ENCODE data around the gene SPINT2. TPM values are rescaled to one million over a fixed set of nuclear protein-coding genes. Genes with fewer than 3 reads are reported as not detected.
A peak's percentile ranks its signal among the peaks of the same experiment; 100 is the strongest.

The SPINT2 gene
- total and polyA plus RNA-seq, 2 of the 13 experiments (the other 11 are each of a cell fraction or from before 2014, with no cell fraction given) = 0.31 to 0.77 TPM

- TF ChIP-seq DZIP1 (CRISPR knock-in tag; IDR thresholded peaks at IDR 0.05) = no peak
- TF ChIP-seq FOXO4 (CRISPR knock-in tag; conservative IDR thresholded peaks at IDR 0.05) = no peak
- no peak for TF ChIP-seq ZNF225 (CRISPR knock-in tag; IDR thresholded peaks at IDR 0.05)
Observed at GRCh38 chr19:38245826-38246498, 18.4 kb upstream of the SPINT2 start (continued).

GRCh38 chr19:38247126-38247525 is 17.2 kb upstream of the SPINT2 start:
- in situ Hi-C loops (cut with HindIII; ENCODE audit: extremely low pct_ligation_motif_present, low pct_unique_long_range_greater_than_20kb) (no loop called here), intact Hi-C loops (cut with micrococcal nuclease; ENCODE audit: unreplicated experiment) (no loop called here)
- Histone ChIP-seq H3K27ac (ENCODE audit: extremely low read length, insufficient read depth, low read length) (no peak overlapping the region), H3K4me2 (ENCODE audit: low read depth, low read length) (no peak overlapping the region), H3K79me2 (ENCODE audit: insufficient read depth, low read length) (no peaks in the 10 kb centered on the region), H3K9me3 (ENCODE audit: low read length) (no peaks in the 10 kb centered on the region), H3K27me3 (ENCODE audit: control insufficient read depth in 1 of 2, insufficient read depth in 2 of 2, low read length in 2 of 2) (peaks cover 0 to 1% of the 10 kb centered on the region in 2 experiments; a peak in 1 of 5 replicates), H2AFZ (ENCODE audit: low read length) (no peak overlapping the region), H3K4me3 (replicated peaks in 1 of 3; ENCODE audit: insufficient read depth in 1 of 3, low read depth in 2 of 3, low read length in 3 of 3) (no peak overlapping the region), H3K36me3 (replicated peaks in 1 of 2; ENCODE audit: control insufficient read depth in 1 of 2, insufficient read depth in 2 of 2, low read length in 2 of 2) (no peaks in the 10 kb centered on the region), H3K4me1 (ENCODE audit: insufficient read depth, low read length) (peaks cover 46% of the 10 kb centered on the region), H4K20me1 (ENCODE audit: insufficient read depth, low read length) (no peaks in the 10 kb centered on the region), H3K9ac (ENCODE audit: insufficient read depth, low read depth, low read length) (no peak overlapping the region)
- WGBS (ENCODE audit: low lambda C conversion rate) = 29% methylated on average over 5 of the region's 5 CpGs
- no TSS peak for BruUV-seq (replicated peaks)
- FAIRE-seq (no peak), ATAC-seq (no peak), DNase-seq (ENCODE audit: low spot score) (no peak)
- TF ChIP-seq ZNF773 (CRISPR knock-in tag; IDR thresholded peaks at IDR 0.05; ENCODE audit: borderline replicate concordance) = no peak
- TF ChIP-seq ZNF768 (CRISPR knock-in tag; IDR thresholded peaks at IDR 0.05) = peak; percentile 40; the same call in 1 of the 2 replicates
- TF ChIP-seq TOPORS (CRISPR knock-in tag; IDR thresholded peaks at IDR 0.05) = no peak
- POLR2A ChIA-PET = no interaction called here
- CTCF ChIA-PET (ENCODE audit: low intra/inter-chr PET ratio, low total read pairs) = interaction anchor here (4.4 kb wide), 1 partner anchor 87 kb away, joined by 62 read pairs; the partner anchor contains the start of gene CATSPERG
